GM12878 (cell line): ENCODE data around the gene SLC37A1. TPM values are rescaled to one million over a fixed set of nuclear protein-coding genes. Genes with fewer than 3 reads are reported as not detected.
A peak's percentile ranks its signal among the peaks of the same experiment; 100 is the strongest.

Source experiments
- ATAC-seq: fragments of 200-7000 bp; cut with Tn5 transposase; 3 replicates; pipeline ENCODE4 v1.9.1; 2020; ENCODE audit warnings: mild to moderate bottlenecking, moderate library complexity
- BruUV-seq: library from RNA; stranded (reverse); fragments of 400-500 nt; replicated peaks from 2 replicates; lab custom pipeline; 2021; lab: Mats Ljungman, UMichigan
- CTCF ChIA-PET: fragments of 300-600 bp; sonication (Branson Sonifier 250); formaldehyde crosslinking; extraction: SDS; loops from one replicate; lab custom pipeline; 2021; ENCODE audit warnings: inconsistent platforms; lab: Yijun Ruan, JAX
- POLR2A ChIA-PET: fragments of 350-600 bp; formaldehyde crosslinking; extraction: SDS; loops from one replicate; lab custom pipeline; 2021; ENCODE audit warnings: inconsistent platforms; lab: Charles Lee
- RAD21 ChIA-PET: fragments of 300-600 bp; sonication (Branson Sonifier 250); formaldehyde crosslinking; loops from one replicate; lab custom pipeline; 2023; ENCODE audit warnings: antibody characterized with exemption; ENCODE audit not compliant: unreplicated experiment; lab: Charles Lee
- SMC1A ChIA-PET: fragments of 300-600 bp; sonication (Branson Sonifier 250); formaldehyde crosslinking; loops from one replicate; lab custom pipeline; 2023; ENCODE audit not compliant: unreplicated experiment, uncharacterized antibody; lab: Charles Lee
- DNase-seq: peaks from one replicate; pipeline ENCODE4 v3.0.0-alpha.2; 2011; ENCODE audit warnings: low read depth, low spot score
- FAIRE-seq: peaks from 3 replicates; lab custom pipeline; 2011; peaks lifted over from hg19 to GRCh38; lab: Jason Lieb, UNC
- H2AFZ ChIP-seq: 2 replicates; pipeline ENCODE4 v1.6.0; 2011; ENCODE audit warnings: low read depth, low read length, control low read depth; ENCODE audit not compliant: control insufficient read depth
- H3K27ac ChIP-seq: 2 replicates; pipeline ENCODE4 v1.5.1; 2011; ENCODE audit warnings: control low read depth; ENCODE audit not compliant: control insufficient read depth, insufficient read depth
- H3K27me3 ChIP-seq, 2 experiments: replicated peaks in 1 of 2; 2 replicates each; pipeline versions ENCODE4 v1.6.0 to v1.6.1; 2011; ENCODE audit warnings: low read length in 1 of 2; ENCODE audit not compliant: control insufficient read depth in 2 of 2, insufficient read depth in 2 of 2
- H3K36me3 ChIP-seq, 2 experiments: 2 replicates each; pipeline ENCODE4 v1.5.1; 2011; ENCODE audit warnings: low read length in 1 of 2; ENCODE audit not compliant: control insufficient read depth in 2 of 2, insufficient read depth in 2 of 2
- H3K4me1 ChIP-seq: 2 replicates; pipeline ENCODE4 v1.6.1; 2011; ENCODE audit warnings: mild to moderate bottlenecking, low read length, moderate library complexity, mixed read lengths; ENCODE audit not compliant: control insufficient read depth, insufficient read depth
- H3K4me2 ChIP-seq: 2 replicates; pipeline ENCODE4 v1.6.0; 2011; ENCODE audit warnings: control low read depth; ENCODE audit not compliant: control insufficient read depth, insufficient read depth
- H3K4me3 ChIP-seq: fragments of 200-600 bp; sonication (generic); 2 replicates; pipeline ENCODE4 v1.5.1; 2016
- H3K79me2 ChIP-seq: 2 replicates; pipeline ENCODE4 v1.6.0; 2011; ENCODE audit warnings: low read length; ENCODE audit not compliant: control insufficient read depth, insufficient read depth
- H3K9ac ChIP-seq: 2 replicates; pipeline ENCODE4 v1.8.0; 2011; ENCODE audit warnings: low read length, control low read depth, mixed read lengths; ENCODE audit not compliant: control insufficient read depth, insufficient read depth
- H3K9me3 ChIP-seq: replicated peaks from 3 replicates; pipeline ENCODE4 v1.5.1; 2011; ENCODE audit warnings: mild to moderate bottlenecking, low read length; ENCODE audit not compliant: control insufficient read depth, insufficient read depth
- H4K20me1 ChIP-seq: 2 replicates; pipeline ENCODE4 v1.6.0; 2011; ENCODE audit not compliant: control insufficient read depth, insufficient read depth
- LARP7 ChIP-seq: fragments of 450-650 bp; IDR thresholded peaks from 2 replicates; pipeline ENCODE4 v1.6.1; 2017; ENCODE audit warnings: mild to moderate bottlenecking
- NR2F1 ChIP-seq: fragments of 450-650 bp; conservative IDR thresholded peaks from 2 replicates; pipeline ENCODE4 v1.6.1; 2017; ENCODE audit warnings: mild to moderate bottlenecking
- RAD21 ChIP-seq: IDR thresholded peaks from 2 replicates; pipeline ENCODE4 v1.6.1; 2011; ENCODE audit warnings: mild to moderate bottlenecking, low read depth, low read length, moderate library complexity; ENCODE audit not compliant: insufficient read depth
- RFX5 ChIP-seq: IDR thresholded peaks from 2 replicates; pipeline ENCODE4 v1.6.1; 2011; ENCODE audit warnings: low read depth, low read length, improper control_type of control experiment
- RUNX3 ChIP-seq: IDR thresholded peaks from 2 replicates; pipeline ENCODE4 v1.6.1; 2012; ENCODE audit warnings: low read length, inconsistent platforms
- WGBS: methylation state at CpG from one replicate; pipeline ENCODE4 v1.1.6; 2016; ENCODE audit warnings: low lambda C conversion rate; ENCODE audit not compliant: insufficient replicate concordance, insufficient coverage; ENCODE audit errors: missing lambda C conversion rate; 5-methylcytosine and 5-hydroxymethylcytosine counted together
- in situ Hi-C: fragments of 300-500 bp; cut with MboI; formaldehyde crosslinking; loops from 9 replicates; pipeline ENCODE4 v1.14.3; 2018; ENCODE audit warnings: mixed read lengths
- intact Hi-C: fragments of 100-400 bp; cut with micrococcal nuclease; formaldehyde crosslinking; loops from one replicate; pipeline ENCODE4 v1.14.2; 2022; ENCODE audit not compliant: unreplicated experiment
- polyA plus RNA-seq, 11 experiments: library from polyadenylated mRNA; depleted of rRNA in 4 of 11; unstranded in 6 of 11; stranded (reverse) in 5 of 11; fragments of >200 nt; fragmentation: Nextera tagmentation in 4 of 11; fragmentation: Illumina TruSeq in 1 of 11; extraction: Ambion mirVana in 4 of 11; extraction: Trizol in 1 of 11; gene quantifications; 1 replicate in 1 of 11; 2 replicates in 10 of 11; pipeline versions ENCODE4 v1.2.1 to v1.2.3, GENCODE V29; 2011 to 2016; ENCODE audit warnings: inconsistent platforms in 2 of 11, missing spikeins in 2 of 11, low read depth in 1 of 11
- total RNA-seq, 4 experiments: library from RNA; depleted of rRNA in 3 of 4; stranded (reverse); fragments of >200 nt in 3 of 4; fragmentation: Illumina TruSeq in 1 of 4; extraction: Trizol in 1 of 4; gene quantifications; 2 replicates each; pipeline versions ENCODE4 v1.2.1 to v1.2.3, GENCODE V29; 2013 to 2021
- TF ChIP-seq, protein P1 (sequence below): IDR thresholded peaks from 2 replicates; pipeline ENCODE4 v1.6.1; 2012; ENCODE audit warnings: low read depth, low read length, improper control_type of control experiment
- TF ChIP-seq, protein P2 (sequence below): fragments of 450-650 bp; formaldehyde crosslinking; IDR thresholded peaks from 2 replicates; pipeline ENCODE4 v1.4.0; 2022; ENCODE audit warnings: mild to moderate bottlenecking, moderate library complexity
- TF ChIP-seq, protein P3 (sequence below): IDR thresholded peaks from 2 replicates; pipeline ENCODE4 v1.6.1; 2011; ENCODE audit warnings: mild to moderate bottlenecking, low read depth, low read length, moderate library complexity; ENCODE audit not compliant: insufficient replicate concordance

SLC37A1 gene
- total and polyA plus RNA-seq, 10 of the 15 experiments (the other 5 are each of a cell fraction or from before 2014, with no cell fraction given): 1.1 to 35.5 (median 24.4) TPM

DNA sequence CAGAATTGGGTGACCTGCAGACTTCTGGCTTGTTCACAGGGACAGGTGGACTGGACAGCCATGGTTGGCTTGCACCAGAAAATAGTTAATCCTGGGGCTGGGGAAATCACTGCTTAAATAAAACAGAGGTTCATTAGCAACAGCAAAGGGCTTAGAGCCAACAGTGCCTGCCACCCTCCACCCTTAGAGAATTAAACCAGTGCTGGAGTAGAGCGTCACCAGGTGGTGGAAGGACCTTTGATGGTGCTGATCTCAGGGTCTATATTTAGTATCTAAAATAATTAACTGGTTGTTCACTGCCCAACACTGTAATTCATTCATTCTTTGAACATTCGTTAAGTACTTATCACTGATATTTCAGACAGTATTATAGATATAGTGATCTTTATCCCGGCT lies 105.1 kb downstream of the SLC37A1 start:
- RAD21 ChIA-PET: no interaction called here
- Histone ChIP-seq H3K9me3 (no peaks in the 10 kb centered on the region), H3K4me3 (no peak overlapping the region), H3K27me3 (no peaks in the 10 kb centered on the region; a peak in 2 of 4 replicates), H3K4me1 (no peaks in the 10 kb centered on the region), H2AFZ (no peak overlapping the region), H3K27ac (no peak overlapping the region), H3K79me2 (no peaks in the 10 kb centered on the region), H4K20me1 (no peaks in the 10 kb centered on the region), H3K9ac (no peak overlapping the region), H3K4me2 (no peak overlapping the region)
- DNase-seq (no peak), ATAC-seq (no peak)
- POLR2A ChIA-PET: no interaction called here
- intact Hi-C loops (no loop called here), in situ Hi-C loops (no loop called here)
- CTCF ChIA-PET: no interaction called here
- TF ChIP-seq, protein P1, sequence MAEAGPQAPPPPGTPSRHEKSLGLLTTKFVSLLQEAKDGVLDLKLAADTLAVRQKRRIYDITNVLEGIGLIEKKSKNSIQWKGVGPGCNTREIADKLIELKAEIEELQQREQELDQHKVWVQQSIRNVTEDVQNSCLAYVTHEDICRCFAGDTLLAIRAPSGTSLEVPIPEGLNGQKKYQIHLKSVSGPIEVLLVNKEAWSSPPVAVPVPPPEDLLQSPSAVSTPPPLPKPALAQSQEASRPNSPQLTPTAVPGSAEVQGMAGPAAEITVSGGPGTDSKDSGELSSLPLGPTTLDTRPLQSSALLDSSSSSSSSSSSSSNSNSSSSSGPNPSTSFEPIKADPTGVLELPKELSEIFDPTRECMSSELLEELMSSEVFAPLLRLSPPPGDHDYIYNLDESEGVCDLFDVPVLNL: no peak
- 0 out of 2 replicates have a peak, but pooled peaks have one; percentile 14 for TF ChIP-seq RAD21
- TF ChIP-seq, all 136 proteins: peak for 1
- BruUV-seq: no TSS peak
- FAIRE-seq: no peak
- SMC1A ChIA-PET: no interaction called here
- no peaks in the 10 kb centered on the region for H3K36me3 ChIP-seq
- 42% methylated on average over 3 of the region's 3 CpGs for WGBS

DNA sequence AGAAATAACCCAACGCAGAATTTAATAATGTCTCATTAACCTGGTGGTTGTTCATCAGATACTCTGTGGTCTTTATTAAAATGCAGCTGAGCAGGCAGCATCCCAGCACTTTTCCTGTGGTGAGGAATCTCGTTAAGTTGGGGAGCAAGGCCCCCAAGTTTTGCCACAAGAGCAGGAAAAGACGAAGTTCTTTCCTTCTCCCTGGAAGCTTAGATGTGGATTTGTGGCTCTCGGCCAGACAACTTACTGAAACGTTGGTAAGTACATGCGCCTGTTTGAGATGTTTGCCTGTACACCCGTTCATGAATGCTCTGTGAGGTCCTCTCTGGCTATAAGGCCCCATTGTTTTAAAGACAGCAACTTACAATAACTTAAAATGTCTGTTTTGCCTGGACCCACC lies 105.5 kb downstream of the SLC37A1 start:
- H2AFZ ChIP-seq: no peak overlapping the region
- H3K4me3 ChIP-seq: no peak overlapping the region
- intact Hi-C loops (no loop called here), in situ Hi-C loops (no loop called here)
- no peaks in the 10 kb centered on the region for H4K20me1 ChIP-seq
- no TSS peak for BruUV-seq
- ATAC-seq: no peak
- H3K27me3 ChIP-seq: no peaks in the 10 kb centered on the region; a peak in 2 of 4 replicates
- no peaks in the 10 kb centered on the region for H3K4me1 ChIP-seq
- no peaks in the 10 kb centered on the region for H3K36me3 ChIP-seq
- CTCF ChIA-PET: no interaction called here
- H3K9me3 ChIP-seq: no peaks in the 10 kb centered on the region
- no peaks in the 10 kb centered on the region for H3K79me2 ChIP-seq
- no peak for DNase-seq
- SMC1A ChIA-PET: no interaction called here
- FAIRE-seq: no peak
- RAD21 ChIA-PET: no interaction called here
- POLR2A ChIA-PET: no interaction called here
- H3K27ac ChIP-seq: no peak overlapping the region
- WGBS: 17% methylated on average over 7 of the region's 7 CpGs
- H3K4me2 ChIP-seq: no peak overlapping the region
- no peak overlapping the region for H3K9ac ChIP-seq
- no peak for TF ChIP-seq RUNX3
- no peak for TF ChIP-seq NR2F1
- TF ChIP-seq LARP7: no peak
- TF ChIP-seq, protein P2, sequence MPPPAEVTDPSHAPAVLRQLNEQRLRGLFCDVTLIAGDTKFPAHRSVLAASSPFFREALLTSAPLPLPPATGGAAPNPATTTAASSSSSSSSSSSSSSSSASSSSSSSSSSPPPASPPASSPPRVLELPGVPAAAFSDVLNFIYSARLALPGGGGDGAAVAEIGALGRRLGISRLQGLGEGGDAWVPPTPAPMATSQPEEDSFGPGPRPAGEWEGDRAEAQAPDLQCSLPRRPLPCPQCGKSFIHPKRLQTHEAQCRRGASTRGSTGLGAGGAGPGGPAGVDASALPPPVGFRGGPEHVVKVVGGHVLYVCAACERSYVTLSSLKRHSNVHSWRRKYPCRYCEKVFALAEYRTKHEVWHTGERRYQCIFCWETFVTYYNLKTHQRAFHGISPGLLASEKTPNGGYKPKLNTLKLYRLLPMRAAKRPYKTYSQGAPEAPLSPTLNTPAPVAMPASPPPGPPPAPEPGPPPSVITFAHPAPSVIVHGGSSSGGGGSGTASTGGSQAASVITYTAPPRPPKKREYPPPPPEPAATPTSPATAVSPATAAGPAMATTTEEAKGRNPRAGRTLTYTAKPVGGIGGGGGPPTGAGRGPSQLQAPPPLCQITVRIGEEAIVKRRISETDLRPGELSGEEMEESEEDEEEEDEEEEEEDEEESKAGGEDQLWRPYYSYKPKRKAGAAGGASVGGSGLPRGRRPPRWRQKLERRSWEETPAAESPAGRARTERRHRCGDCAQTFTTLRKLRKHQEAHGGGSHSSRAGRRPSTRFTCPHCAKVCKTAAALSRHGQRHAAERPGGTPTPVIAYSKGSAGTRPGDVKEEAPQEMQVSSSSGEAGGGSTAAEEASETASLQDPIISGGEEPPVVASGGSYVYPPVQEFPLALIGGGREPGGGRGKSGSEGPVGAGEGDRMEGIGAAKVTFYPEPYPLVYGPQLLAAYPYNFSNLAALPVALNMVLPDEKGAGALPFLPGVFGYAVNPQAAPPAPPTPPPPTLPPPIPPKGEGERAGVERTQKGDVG: no peak
- no peak for TF ChIP-seq RFX5
- TF ChIP-seq, protein P3, sequence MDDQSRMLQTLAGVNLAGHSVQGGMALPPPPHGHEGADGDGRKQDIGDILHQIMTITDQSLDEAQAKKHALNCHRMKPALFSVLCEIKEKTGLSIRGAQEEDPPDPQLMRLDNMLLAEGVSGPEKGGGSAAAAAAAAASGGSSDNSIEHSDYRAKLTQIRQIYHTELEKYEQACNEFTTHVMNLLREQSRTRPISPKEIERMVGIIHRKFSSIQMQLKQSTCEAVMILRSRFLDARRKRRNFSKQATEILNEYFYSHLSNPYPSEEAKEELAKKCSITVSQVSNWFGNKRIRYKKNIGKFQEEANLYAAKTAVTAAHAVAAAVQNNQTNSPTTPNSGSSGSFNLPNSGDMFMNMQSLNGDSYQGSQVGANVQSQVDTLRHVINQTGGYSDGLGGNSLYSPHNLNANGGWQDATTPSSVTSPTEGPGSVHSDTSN: no peak
